GM10266 (cell line): ENCODE data around the gene NFIA.
A peak's percentile ranks its signal among the peaks of the same experiment; 100 is the strongest.

Source experiments
- DNase-seq: peaks from one replicate; pipeline ENCODE4 v3.0.0; 2012; ENCODE audit errors: extremely low spot score
- TF ChIP-seq, protein P1 (sequence below): IDR thresholded peaks from 2 replicates; pipeline ENCODE4 v1.5.1; 2012; ENCODE audit warnings: mild to moderate bottlenecking, low read depth; ENCODE audit not compliant: control insufficient read depth, insufficient read depth; ENCODE audit errors: missing control alignments

Gene NFIA

DNA sequence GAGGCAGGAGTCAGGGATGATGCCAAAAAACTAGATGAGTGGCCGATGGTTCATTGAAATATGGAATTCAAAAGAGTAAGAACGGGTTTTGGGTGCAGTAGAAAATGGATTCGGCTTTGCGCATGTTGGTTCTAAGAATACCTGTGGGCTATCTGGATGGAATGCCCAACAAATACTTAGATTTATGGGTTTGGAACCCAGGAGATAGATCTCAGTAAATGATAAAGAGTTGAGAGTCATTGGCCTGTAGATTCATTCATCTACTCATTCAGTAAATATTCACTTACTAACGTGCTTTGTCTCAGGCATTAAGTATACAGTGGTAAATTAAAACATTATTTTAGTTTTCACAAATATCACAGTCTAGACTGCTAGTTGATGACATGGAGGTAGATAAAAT is 247.7 kb downstream of the NFIA start:
- DNase-seq = no peak

DNA sequence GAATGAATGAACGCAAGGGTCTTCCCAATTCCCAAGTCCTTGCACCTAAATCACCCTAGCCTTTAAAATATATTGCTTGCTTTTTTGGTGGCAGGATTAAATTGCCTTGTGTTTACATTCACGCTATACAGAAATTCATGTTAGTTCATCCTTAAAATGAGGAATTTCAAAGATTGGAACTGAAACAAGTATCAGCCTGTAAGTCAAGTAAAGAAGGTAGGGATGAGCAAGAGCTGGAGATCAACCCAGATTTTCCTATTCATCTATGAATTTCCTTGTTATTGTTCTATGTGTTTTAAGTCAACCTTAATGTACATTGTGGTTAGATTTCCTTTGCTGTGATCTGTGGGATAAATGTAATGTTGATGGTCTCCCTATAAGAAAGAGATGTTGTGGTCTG is 248.2 kb downstream of the NFIA start:
- no peak for DNase-seq
- TF ChIP-seq, protein P1, sequence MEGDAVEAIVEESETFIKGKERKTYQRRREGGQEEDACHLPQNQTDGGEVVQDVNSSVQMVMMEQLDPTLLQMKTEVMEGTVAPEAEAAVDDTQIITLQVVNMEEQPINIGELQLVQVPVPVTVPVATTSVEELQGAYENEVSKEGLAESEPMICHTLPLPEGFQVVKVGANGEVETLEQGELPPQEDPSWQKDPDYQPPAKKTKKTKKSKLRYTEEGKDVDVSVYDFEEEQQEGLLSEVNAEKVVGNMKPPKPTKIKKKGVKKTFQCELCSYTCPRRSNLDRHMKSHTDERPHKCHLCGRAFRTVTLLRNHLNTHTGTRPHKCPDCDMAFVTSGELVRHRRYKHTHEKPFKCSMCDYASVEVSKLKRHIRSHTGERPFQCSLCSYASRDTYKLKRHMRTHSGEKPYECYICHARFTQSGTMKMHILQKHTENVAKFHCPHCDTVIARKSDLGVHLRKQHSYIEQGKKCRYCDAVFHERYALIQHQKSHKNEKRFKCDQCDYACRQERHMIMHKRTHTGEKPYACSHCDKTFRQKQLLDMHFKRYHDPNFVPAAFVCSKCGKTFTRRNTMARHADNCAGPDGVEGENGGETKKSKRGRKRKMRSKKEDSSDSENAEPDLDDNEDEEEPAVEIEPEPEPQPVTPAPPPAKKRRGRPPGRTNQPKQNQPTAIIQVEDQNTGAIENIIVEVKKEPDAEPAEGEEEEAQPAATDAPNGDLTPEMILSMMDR = no peak

More for the DNA sequence above, 247.7 kb downstream of the NFIA start:
- TF ChIP-seq, protein P1 = no peak

DNA sequence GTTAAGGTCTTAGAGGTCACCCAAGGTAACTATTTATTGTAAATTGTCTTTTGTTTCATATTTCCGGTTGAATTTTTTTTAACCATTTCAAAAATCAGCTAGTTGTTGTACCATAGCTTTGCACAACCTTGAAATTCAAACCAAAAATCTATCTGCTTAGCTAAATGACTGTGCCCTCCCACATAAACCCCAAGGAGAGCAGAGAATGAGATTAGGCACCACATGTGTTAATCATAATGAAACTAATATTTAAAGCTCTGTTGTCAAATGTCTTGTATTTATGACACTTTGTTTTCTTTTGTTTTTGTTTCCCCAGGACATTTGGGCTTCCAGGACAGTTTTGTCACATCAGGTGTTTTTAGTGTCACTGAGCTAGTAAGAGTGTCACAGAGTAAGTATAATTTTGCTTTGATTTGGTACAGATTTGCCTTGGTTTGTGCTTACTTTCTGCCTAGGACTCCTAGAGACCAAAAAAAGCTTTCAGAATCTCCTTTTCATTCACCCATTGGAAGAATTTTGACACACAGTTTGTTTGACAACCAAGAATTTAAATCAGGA is 249.9 kb downstream of the NFIA start:
- peak; percentile 55 for DNase-seq
- TF ChIP-seq, protein P1 = no peak

DNA sequence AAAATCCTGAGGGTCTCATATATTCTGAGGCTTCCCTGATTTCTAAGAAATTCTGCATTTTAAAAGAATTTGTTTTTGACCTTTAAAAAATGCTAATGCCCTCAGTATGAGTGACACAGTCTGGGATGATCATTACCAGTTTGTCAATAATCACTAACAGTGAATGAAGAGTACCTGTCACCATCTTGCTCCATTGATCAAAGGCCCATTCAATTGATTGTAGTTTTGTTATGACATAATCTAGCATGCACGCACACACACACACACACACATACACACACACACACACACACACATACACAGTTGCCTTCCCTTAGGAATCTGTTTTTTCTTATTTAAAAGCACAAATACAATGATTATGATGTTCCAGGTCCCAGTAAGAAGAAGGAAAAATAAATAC is 250.4 kb downstream of the NFIA start:
- TF ChIP-seq, protein P1 = no peak
- DNase-seq = no peak

DNA sequence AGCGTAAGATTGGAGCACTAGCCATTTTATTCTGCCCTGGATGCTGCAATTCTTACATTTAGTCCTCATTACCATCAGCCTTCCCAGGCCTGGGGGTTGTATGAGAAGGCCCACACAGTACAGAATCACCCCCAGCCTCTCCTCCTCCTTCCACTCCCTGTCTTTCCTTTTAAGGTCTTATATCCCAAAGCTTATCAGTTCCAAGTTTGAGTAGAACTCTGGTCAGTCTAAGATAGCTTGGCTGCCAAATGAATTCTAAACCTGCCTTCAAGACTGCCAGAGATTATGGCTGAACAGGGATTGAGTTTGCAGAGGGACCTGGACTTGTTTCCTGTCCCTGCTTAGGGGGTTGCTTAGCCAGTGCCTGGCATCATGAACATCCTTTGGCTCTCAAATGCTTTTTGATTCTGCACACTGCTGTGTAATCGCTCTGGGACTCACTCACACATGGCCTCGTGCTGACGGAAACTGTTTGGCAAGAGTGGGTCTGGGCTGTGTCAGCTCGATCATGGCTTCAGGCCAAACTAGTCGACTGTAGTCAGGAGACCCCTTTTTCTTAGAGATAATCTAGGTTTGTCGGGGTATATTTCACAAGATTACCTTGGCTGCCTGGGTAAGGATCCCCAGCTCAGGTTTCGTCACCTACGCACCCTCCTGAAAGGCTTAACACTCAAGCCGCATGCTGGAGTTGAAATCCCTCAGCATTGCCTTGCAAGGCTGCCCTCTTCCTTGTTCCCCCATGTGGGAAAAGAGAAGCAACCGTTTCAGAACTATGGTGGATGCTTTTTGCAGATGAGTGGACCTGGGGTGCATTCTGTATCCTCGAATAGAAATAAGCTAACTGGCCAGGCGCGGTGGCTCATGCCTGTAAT is 252.6 kb downstream of the NFIA start:
- TF ChIP-seq, protein P1 = no peak
- DNase-seq = no peak

DNA sequence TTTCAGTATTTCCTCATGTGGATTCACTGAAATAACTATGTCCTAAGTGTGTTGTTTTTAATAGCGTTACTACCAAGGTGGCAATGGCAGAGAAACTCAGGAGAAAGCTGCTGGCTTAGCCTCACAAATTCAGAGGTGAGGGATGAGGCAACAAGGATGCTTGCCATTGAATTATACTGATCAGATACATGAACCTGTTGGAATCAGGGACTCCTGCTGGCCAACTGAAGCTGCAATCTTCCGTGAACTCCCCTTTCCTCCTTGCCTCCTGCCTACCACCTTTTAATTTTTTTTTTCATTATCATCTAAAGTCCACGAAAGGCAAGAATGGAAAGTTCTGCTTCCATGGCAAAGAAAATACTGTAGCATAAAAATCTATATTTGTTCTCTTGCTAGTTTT is 254.7 kb downstream of the NFIA start:
- TF ChIP-seq, protein P1 = no peak

DNA sequence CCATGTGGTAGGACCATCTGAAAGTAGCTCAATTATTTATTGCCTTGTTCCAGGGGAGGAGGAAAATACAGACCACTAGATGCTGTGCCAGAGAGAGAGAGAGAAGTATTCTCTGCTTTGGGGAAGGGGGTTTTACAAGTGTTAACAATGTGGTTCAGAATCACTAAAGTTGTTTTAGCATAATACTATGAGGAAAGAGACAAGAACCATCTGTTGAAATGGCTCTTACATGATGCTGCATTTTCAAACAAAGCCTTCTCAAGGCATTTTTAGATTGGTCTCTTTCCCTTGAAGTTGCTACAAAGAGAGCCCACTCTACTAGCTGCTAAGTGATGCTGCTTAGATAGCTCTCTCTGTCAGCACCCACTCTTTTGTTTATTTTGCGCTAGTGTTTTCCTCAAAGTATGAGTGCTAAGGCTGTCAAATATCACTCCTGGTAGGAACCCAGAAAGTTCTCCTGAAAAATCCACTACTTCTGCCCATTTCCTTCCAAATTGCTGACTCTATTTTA is 255.1 kb downstream of the NFIA start:
- no peak for DNase-seq
- TF ChIP-seq, protein P1 = no peak

More for the DNA sequence above, 254.7 kb downstream of the NFIA start:
- no peak for DNase-seq
